Psoas muscle (tissue), 8 donors: Measurements from ENCODE around the gene GJB2. TPM values are rescaled to one million over a fixed set of nuclear protein-coding genes. Genes with fewer than 3 reads are reported as not detected.
A peak's percentile ranks its signal among the peaks of the same experiment; 100 is the strongest.

ENCODE experiments used
- ATAC-seq, 4 donors: fragments of 200-7000 bp; cut with Tn5 transposase; one replicate each; pipeline ENCODE4 v1.9.1; 2020; ENCODE audit warnings: moderate library complexity in 3 of 4, mild to moderate bottlenecking in 2 of 4
- DNase-seq, 2 donors: peaks; one replicate each; pipeline ENCODE4 v3.0.0-alpha.2; 2020
- H3K27ac ChIP-seq: fragments of 200-600 bp; one replicate; pipeline ENCODE4 v1.8.0; 2022
- H3K27me3 ChIP-seq, 3 donors: fragments of 200-600 bp in 1 of 3; one replicate each; pipeline versions ENCODE4 v1.6.1 to v1.8.0; 2013 to 2022; ENCODE audit warnings: low read length in 2 of 3, mild to moderate bottlenecking in 2 of 3, moderate library complexity in 1 of 3; ENCODE audit not compliant: insufficient read depth in 3 of 3
- H3K36me3 ChIP-seq, 2 donors: fragments of 200-600 bp in 1 of 2; one replicate each; pipeline versions ENCODE4 v1.6.1 to v1.8.0; 2013 to 2022; ENCODE audit warnings: low read depth in 1 of 2, mild to moderate bottlenecking in 1 of 2, moderate library complexity in 1 of 2; ENCODE audit not compliant: insufficient read depth in 1 of 2
- H3K4me1 ChIP-seq: fragments of 200-600 bp; one replicate; pipeline ENCODE4 v1.8.0; 2022
- H3K4me3 ChIP-seq: fragments of 200-600 bp; one replicate; pipeline ENCODE4 v1.8.0; 2022; ENCODE audit warnings: mild to moderate bottlenecking
- H3K9me3 ChIP-seq: fragments of 200-600 bp; one replicate; pipeline ENCODE4 v1.8.0; 2022
- CTCF ChIP-seq: fragments of 200-600 bp; IDR thresholded peaks from one replicate; pipeline ENCODE4 v1.8.0; 2022; ENCODE audit warnings: antibody characterized with exemption
- WGBS, 3 donors: extraction: QIAGEN DNeasy Blood & Tissue Kit; methylation state at CpG; one replicate each; pipeline versions ENCODE4 v1.1.6 to v1.1.7; 2013; 5-methylcytosine and 5-hydroxymethylcytosine counted together
- intact Hi-C, 2 donors: fragments of 100-400 bp; cut with DNase I; formaldehyde crosslinking; loops; one replicate each; pipeline versions ENCODE4 v1.11.0 to v1.14.2; 2022
- polyA plus RNA-seq, 3 donors: library from polyadenylated mRNA; stranded (reverse); fragments of 200-250 nt; gene quantifications; one replicate each; pipeline ENCODE4 v1.2.3, GENCODE V29; 2013
- total RNA-seq, 4 donors: library from RNA; stranded (reverse); fragmentation: NEBNext Ultra II Directional in 2 of 4; extraction: Animal tissue kit (Norgen Biotek cat#: 25700) in 2 of 4; gene quantifications; one replicate each; pipeline versions ENCODE4 v1.2.1 to v1.2.4, GENCODE V29; 2021 to 2023
- donor health status: healthy with polysubstance abuse.
- donor health status: DM: no; HTN: no; CAD: no; lungs with moderate emphysema.
- donor health status: Bipolar disorder and iron deficiency.
- donor health status: healthy.
- donor health status: DM: yes; HTN: yes; CAD: no.
- donor health status: DM: no; HTN: no; CAD: no.
- donor health status: DM: no; HTN: no; CAD: no.
- donor health status: DM: yes; HTN: yes; CAD: no.

Gene GJB2
- total and polyA plus RNA-seq, 7 donors = 0.07 to 0.47 (median 0.26) TPM; not detected in 2

DNA sequence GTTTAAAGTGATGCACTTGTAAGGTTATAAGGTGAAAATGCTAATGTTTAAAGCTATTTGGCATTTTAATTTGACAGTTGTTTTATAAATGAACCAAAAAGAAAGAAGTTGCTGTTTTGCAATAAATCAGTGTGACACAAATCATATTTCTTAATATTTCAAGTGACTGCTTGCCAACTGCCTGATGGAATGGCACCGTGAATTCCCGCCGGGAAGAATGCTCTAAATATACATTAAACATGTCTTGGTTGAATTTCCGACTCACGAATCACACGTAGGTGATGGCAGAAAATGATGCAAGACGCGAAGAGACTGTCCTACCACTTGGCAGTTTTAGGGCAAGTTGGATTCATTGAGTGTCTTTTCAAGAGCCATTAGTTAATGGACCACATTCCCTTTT lies 3.1 kb upstream of the GJB2 start:
- intact Hi-C loops = loop anchor here in 1 of 2 donors (2.0 kb wide), 1 partner anchor 293 kb away; no protein-coding TSS in a partner anchor
- Histone ChIP-seq H3K27ac (no peak overlapping the region), H3K4me3 (no peak overlapping the region), H3K36me3 (no peaks in the 10 kb centered on the region), H3K27me3 (peaks cover 2 to 62% (median 31%) of the 10 kb centered on the region in 3 donors), H3K4me1 (peaks cover 26% of the 10 kb centered on the region), H3K9me3 (no peaks in the 10 kb centered on the region)
- DNase-seq (no peak), ATAC-seq (no peak)
- no peak for TF ChIP-seq CTCF
- 63 to 70% (median 66%) methylated on average over 8 of the region's 8 CpGs for WGBS, 3 donors

DNA sequence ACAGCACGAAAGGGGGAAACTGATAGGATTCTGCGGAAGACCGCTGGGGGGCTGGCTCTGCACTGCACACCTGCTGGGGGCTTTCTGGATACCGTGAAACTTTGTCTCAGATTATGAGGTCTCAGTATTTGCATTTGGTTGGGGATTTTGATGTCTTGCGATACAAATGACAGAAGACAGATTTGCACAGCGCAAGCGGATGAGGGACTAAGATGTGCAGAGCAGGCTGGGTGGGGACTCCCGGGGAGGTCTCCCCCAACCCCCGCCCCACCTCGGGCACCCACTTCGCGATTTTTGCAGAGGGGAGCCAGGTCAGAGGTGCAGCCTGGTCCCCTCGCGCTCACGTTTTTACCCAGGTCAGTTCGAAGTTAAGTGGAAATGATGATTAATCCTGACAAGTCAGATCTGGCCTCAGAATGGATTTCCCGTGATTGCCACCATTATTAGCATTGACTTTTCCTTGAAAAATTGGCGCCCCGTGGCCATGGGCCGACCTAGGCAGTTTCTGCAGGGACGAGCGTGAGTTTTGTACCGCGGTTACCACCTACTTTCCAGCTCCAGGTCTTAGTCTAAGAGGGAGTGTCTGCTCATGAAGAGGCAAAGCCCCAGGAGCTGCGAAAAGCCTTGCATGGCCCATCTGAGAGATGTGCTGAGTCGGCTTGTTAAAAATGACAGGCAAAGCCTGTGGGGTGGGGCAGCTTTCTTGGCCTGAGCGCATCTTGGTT lies 1.3 kb upstream of the GJB2 start:
- no peak for TF ChIP-seq CTCF
- H3K4me3 ChIP-seq = peak overlapping the region; percentile 71
- 8 to 11% (median 9%) methylated on average over 27 of the region's 27 CpGs for WGBS, 3 donors
- no peak overlapping the region for H3K27ac ChIP-seq
- H3K4me1 ChIP-seq = peaks cover 26% of the 10 kb centered on the region
- no peaks in the 10 kb centered on the region for H3K36me3 ChIP-seq
- peaks cover 2 to 66% (median 31%) of the 10 kb centered on the region in 3 donors for H3K27me3 ChIP-seq
- no peaks in the 10 kb centered on the region for H3K9me3 ChIP-seq
- ATAC-seq (no peak), DNase-seq (no peak)
- intact Hi-C loops = loop anchor here in 1 of 2 donors (2.0 kb wide), 1 partner anchor 295 kb away; no protein-coding TSS in a partner anchor

- no peaks in the 10 kb centered on the region for H3K36me3 ChIP-seq
- H3K27ac ChIP-seq = no peak overlapping the region
- ATAC-seq = peak in 1 of 4 donors; percentile 16
- peaks cover 26% of the 10 kb centered on the region for H3K4me1 ChIP-seq
- no peak for DNase-seq
- no peak for TF ChIP-seq CTCF
- peaks cover 2 to 66% (median 31%) of the 10 kb centered on the region in 3 donors for H3K27me3 ChIP-seq
- 1 to 2% (median 1%) methylated on average over 52 to 53 of the region's 53 CpGs for WGBS, 3 donors
- H3K9me3 ChIP-seq = no peaks in the 10 kb centered on the region
- intact Hi-C loops = no loop called here
- peak overlapping the region; percentile 71 for H3K4me3 ChIP-seq
Observed at GRCh38 chr13:20193162-20193906, 596 bp upstream of the GJB2 start.

GRCh38 chr13:20192158-20192835 lies 441 bp downstream of the GJB2 start:
- Histone ChIP-seq H3K9me3 (no peaks in the 10 kb centered on the region), H3K27ac (no peak overlapping the region), H3K4me3 (peak overlapping the region; percentile 71), H3K36me3 (no peaks in the 10 kb centered on the region), H3K27me3 (peaks cover 2 to 66% (median 31%) of the 10 kb centered on the region in 3 donors), H3K4me1 (peaks cover 26% of the 10 kb centered on the region)
- 1 to 2% (median 1%) methylated on average over 68 to 73 of the region's 73 CpGs for WGBS, 3 donors
- ATAC-seq = peak in 2 of 4 donors; percentile 21 to 31
- no peak for TF ChIP-seq CTCF
- intact Hi-C loops = no loop called here
- no peak for DNase-seq
